GM18508 (cell line): ENCODE measurements around the gene WFIKKN1.

Experiments used
- ATAC-seq: cut with Tn5 transposase; IDR thresholded peaks from one replicate; pipeline ENCODE4 v1.9.1; 2021; ENCODE audit warnings: moderate number of reproducible peaks; ENCODE audit not compliant: insufficient read depth, unreplicated experiment

Gene WFIKKN1

GRCh38 chr16:672371-672770, 41.6 kb downstream of the WFIKKN1 start:
- ATAC-seq, result no peak

- ATAC-seq, result no peak
These were observed 42.1 kb downstream of the WFIKKN1 start for GRCh38 chr16:672851-673250.

- ATAC-seq, result no peak
These were observed 42.7 kb downstream of the WFIKKN1 start for GRCh38 chr16:673399-673991.

GRCh38 chr16:674214-674881, 43.6 kb downstream of the WFIKKN1 start:
- no peak for ATAC-seq

- no peak for ATAC-seq
These were observed 44.4 kb downstream of the WFIKKN1 start, which contains the start of gene RHBDL1 for GRCh38 chr16:674968-675883. TSS of gene RHBDL1 (plus strand) at chr16:675671. CDS start at chr16:675791, 120 bp downstream.

GRCh38 chr16:675884-676564, 45.2 kb downstream of the WFIKKN1 start:
- no peak for ATAC-seq

GRCh38 chr16:676565-676902, 45.7 kb downstream of the WFIKKN1 start:
- no peak for ATAC-seq

- ATAC-seq, result no peak
These were observed 46.1 kb downstream of the WFIKKN1 start for GRCh38 chr16:676913-677312.

- ATAC-seq, result no peak
These were observed 46.8 kb downstream of the WFIKKN1 start for GRCh38 chr16:677316-678190.

GRCh38 chr16:678209-678857, 47.5 kb downstream of the WFIKKN1 start:
- no peak for ATAC-seq

- ATAC-seq, result no peak
These were observed 48.4 kb downstream of the WFIKKN1 start for GRCh38 chr16:678858-679813.

GRCh38 chr16:679814-680624, 49.2 kb downstream of the WFIKKN1 start, which contains the start of gene STUB1:
TSS of gene STUB1 (plus strand) at chr16:680410. CDS start at chr16:680526, 116 bp downstream.
- ATAC-seq, result no peak

- ATAC-seq, result no peak
These were observed 49.8 kb downstream of the WFIKKN1 start for GRCh38 chr16:680625-680945.

- no peak for ATAC-seq
These were observed 50.4 kb downstream of the WFIKKN1 start for GRCh38 chr16:680967-681745.

- ATAC-seq, result no peak
These were observed 51.1 kb downstream of the WFIKKN1 start for GRCh38 chr16:681746-682427.
